Trophoblast cell (in vitro differentiated cells and primary cell): ENCODE results near the gene KBTBD7.

Experiments
- DNase-seq, 2 donors: peaks; one replicate each; pipeline ENCODE4 v3.0.0-alpha.2; 2016
- H2AFZ ChIP-seq: 2 replicates; pipeline ENCODE4 v1.6.1; 2013; ENCODE audit warnings: low read length, moderate library complexity, mild to moderate bottlenecking; ENCODE audit not compliant: insufficient read depth, poor library complexity
- H2AK5ac ChIP-seq: 2 replicates; pipeline ENCODE4 v1.6.1; 2013; ENCODE audit warnings: mild to moderate bottlenecking, low read length
- H2BK120ac ChIP-seq: 2 replicates; pipeline ENCODE4 v1.6.1; 2013; ENCODE audit warnings: low read length, mild to moderate bottlenecking, moderate library complexity; ENCODE audit not compliant: insufficient read depth, poor library complexity
- H2BK12ac ChIP-seq: 2 replicates; pipeline ENCODE4 v1.6.1; 2013; ENCODE audit warnings: mild to moderate bottlenecking, low read length, moderate library complexity
- H2BK5ac ChIP-seq: 2 replicates; pipeline ENCODE4 v1.6.1; 2013; ENCODE audit warnings: low read length, low read depth, moderate library complexity, mild to moderate bottlenecking; ENCODE audit not compliant: poor library complexity
- H3K14ac ChIP-seq: 2 replicates; pipeline ENCODE4 v1.6.1; 2013; ENCODE audit warnings: mild to moderate bottlenecking, low read length
- H3K18ac ChIP-seq: 2 replicates; pipeline ENCODE4 v1.6.1; 2013; ENCODE audit warnings: mild to moderate bottlenecking, low read length
- H3K23ac ChIP-seq: 2 replicates; pipeline ENCODE4 v1.6.1; 2013; ENCODE audit warnings: low read length
- H3K27ac ChIP-seq: 2 replicates; pipeline ENCODE4 v1.5.1; 2013; ENCODE audit warnings: low read depth, mild to moderate bottlenecking, inconsistent platforms, low read length, moderate library complexity
- H3K27me3 ChIP-seq: 2 replicates; pipeline ENCODE4 v1.6.1; 2013; ENCODE audit warnings: inconsistent platforms, mild to moderate bottlenecking, low read length, moderate library complexity; ENCODE audit not compliant: insufficient read depth
- H3K36me3 ChIP-seq, 2 experiments: 1 replicate in 1 of 2; 2 replicates in 1 of 2; pipeline ENCODE4 v1.6.1; 2013; ENCODE audit warnings: low read length in 2 of 2, mild to moderate bottlenecking in 2 of 2, moderate library complexity in 1 of 2; ENCODE audit not compliant: insufficient read depth in 2 of 2, control insufficient read depth in 1 of 2
- H3K4ac ChIP-seq: 2 replicates; pipeline ENCODE4 v1.6.1; 2013; ENCODE audit warnings: low read depth, mild to moderate bottlenecking, low read length, moderate library complexity
- H3K4me1 ChIP-seq, 2 experiments: 1 replicate in 1 of 2; 2 replicates in 1 of 2; pipeline ENCODE4 v1.6.1; 2013; ENCODE audit warnings: low read length in 2 of 2, mild to moderate bottlenecking in 2 of 2, moderate library complexity in 1 of 2; ENCODE audit not compliant: insufficient read depth in 2 of 2, control insufficient read depth in 1 of 2
- H3K4me2 ChIP-seq: 2 replicates; pipeline ENCODE4 v1.6.1; 2013; ENCODE audit warnings: inconsistent platforms, mild to moderate bottlenecking, low read length, moderate library complexity
- H3K4me3 ChIP-seq: 2 replicates; pipeline ENCODE4 v1.5.1; 2013; ENCODE audit warnings: mild to moderate bottlenecking, low read depth, low read length, inconsistent platforms
- H3K79me1 ChIP-seq: one replicate; pipeline ENCODE4 v1.6.1; 2013; ENCODE audit warnings: low read length
- H3K79me2 ChIP-seq: 2 replicates; pipeline ENCODE4 v1.6.1; 2013; ENCODE audit warnings: low read length, mild to moderate bottlenecking; ENCODE audit not compliant: control insufficient read depth, insufficient read depth, poor library complexity
- H3K9ac ChIP-seq: 2 replicates; pipeline ENCODE4 v1.6.1; 2013; ENCODE audit warnings: mild to moderate bottlenecking, low read length
- H3K9me3 ChIP-seq: 2 replicates; pipeline ENCODE4 v1.6.1; 2013; ENCODE audit warnings: low read depth, mild to moderate bottlenecking, control low read depth, inconsistent platforms, low read length; ENCODE audit not compliant: insufficient read depth
- H4K12ac ChIP-seq: 2 replicates; pipeline ENCODE4 v1.6.1; 2013; ENCODE audit warnings: low read depth, mild to moderate bottlenecking, low read length, moderate library complexity
- H4K8ac ChIP-seq: 2 replicates; pipeline ENCODE4 v1.6.1; 2013; ENCODE audit warnings: low read depth, mild to moderate bottlenecking, low read length, moderate library complexity
- H4K91ac ChIP-seq: one replicate; pipeline ENCODE4 v1.6.1; 2013; ENCODE audit warnings: low read depth, mild to moderate bottlenecking, low read length, moderate library complexity
- WGBS: extraction: QIAGEN DNeasy Blood & Tissue Kit; methylation state at CpG from one replicate; pipeline ENCODE4 v1.1.7; 2013; ENCODE audit warnings: missing lambda C conversion rate; ENCODE audit not compliant: insufficient read length, insufficient coverage; ENCODE audit errors: extremely low coverage; 5-methylcytosine and 5-hydroxymethylcytosine counted together

The KBTBD7 gene

DNA sequence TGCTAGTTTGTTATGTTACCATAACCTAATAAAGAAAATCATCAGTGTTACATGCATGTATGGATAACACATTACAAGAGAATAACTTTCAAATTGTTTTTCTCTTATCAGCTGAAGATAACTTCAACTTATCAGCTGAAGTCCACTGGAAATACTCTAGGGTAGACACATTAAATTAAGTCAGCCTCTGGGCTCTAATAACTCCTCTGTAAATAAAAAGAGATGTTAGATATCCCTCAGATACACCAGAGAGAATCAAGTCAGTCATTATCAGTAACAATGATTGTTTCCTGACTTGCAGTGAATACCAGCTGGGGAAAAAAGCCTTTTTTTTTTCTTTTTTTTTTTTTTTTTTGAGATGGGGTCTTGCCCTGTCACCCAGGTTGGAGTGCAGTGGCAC, 1.6 kb upstream of the KBTBD7 start:
- H3K27me3 ChIP-seq, result no peaks in the 10 kb centered on the region
- no peak overlapping the region for H2BK5ac ChIP-seq
- H3K14ac ChIP-seq, result no peak overlapping the region
- no peak overlapping the region for H3K27ac ChIP-seq
- no peak overlapping the region for H2BK120ac ChIP-seq
- no peaks in the 10 kb centered on the region for H3K36me3 ChIP-seq
- H3K4ac ChIP-seq, result no peak overlapping the region
- H2AFZ ChIP-seq, result no peak overlapping the region
- no peak overlapping the region for H3K23ac ChIP-seq
- H3K79me1 ChIP-seq, result peaks cover 6% of the 10 kb centered on the region
- no peak overlapping the region for H4K91ac ChIP-seq
- no peak overlapping the region for H2BK12ac ChIP-seq
- no peaks in the 10 kb centered on the region for H3K9me3 ChIP-seq
- H4K12ac ChIP-seq, result no peak overlapping the region
- H3K18ac ChIP-seq, result no peak overlapping the region
- no peak overlapping the region for H3K9ac ChIP-seq
- DNase-seq, result no peak
- H3K4me1 ChIP-seq, result peaks cover 6 to 7% of the 10 kb centered on the region in 2 experiments
- H3K79me2 ChIP-seq, result peaks cover 5% of the 10 kb centered on the region
- no peak overlapping the region for H2AK5ac ChIP-seq
- H3K4me2 ChIP-seq, result no peak overlapping the region
- H4K8ac ChIP-seq, result no peak overlapping the region
- H3K4me3 ChIP-seq, result no peak overlapping the region

DNA sequence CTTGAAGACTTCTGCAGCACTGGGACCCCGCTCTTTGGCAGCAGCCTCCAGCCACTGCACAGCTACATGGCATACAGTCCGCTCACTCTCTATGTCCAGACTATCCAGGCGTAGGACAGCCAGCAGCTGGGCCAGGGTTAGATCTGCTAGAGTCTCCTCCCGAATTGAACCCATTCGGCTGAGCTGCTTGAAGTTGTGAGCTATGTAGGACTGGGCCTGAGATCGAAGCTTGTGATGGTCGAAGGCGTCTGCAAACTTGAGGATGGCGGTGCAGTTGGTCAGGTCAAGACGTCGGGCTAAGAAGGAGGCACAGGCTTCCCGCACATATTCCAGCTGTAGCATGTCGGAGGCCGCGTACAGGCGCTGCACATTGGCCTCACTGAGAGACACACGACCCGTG, 900 bp downstream of the KBTBD7 start:
- Histone ChIP-seq H2BK120ac (no peak overlapping the region), H3K27me3 (no peaks in the 10 kb centered on the region), H3K9me3 (no peaks in the 10 kb centered on the region), H4K12ac (peak overlapping the region; percentile 75), H3K4me2 (peak overlapping the region; percentile 70), H3K4ac (no peak overlapping the region), H2AK5ac (no peak overlapping the region), H3K23ac (no peak overlapping the region), H4K8ac (peak overlapping the region; percentile 87), H3K4me1 (peaks cover 6 to 7% of the 10 kb centered on the region in 2 experiments), H2BK5ac (no peak overlapping the region), H3K9ac (no peak overlapping the region), H2AFZ (peak overlapping the region; percentile 35), H3K14ac (no peak overlapping the region), H3K18ac (peak overlapping the region; percentile 14), H3K79me2 (peaks cover 5% of the 10 kb centered on the region), H4K91ac (peak overlapping the region; percentile 65), H2BK12ac (no peak overlapping the region), H3K36me3 (no peaks in the 10 kb centered on the region), H3K79me1 (peaks cover 6% of the 10 kb centered on the region), H3K27ac (no peak overlapping the region), H3K4me3 (peak overlapping the region; percentile 76)
- no CpG with 5 or more reads among the region's 18 CpGs for WGBS
- no peak for DNase-seq

DNA sequence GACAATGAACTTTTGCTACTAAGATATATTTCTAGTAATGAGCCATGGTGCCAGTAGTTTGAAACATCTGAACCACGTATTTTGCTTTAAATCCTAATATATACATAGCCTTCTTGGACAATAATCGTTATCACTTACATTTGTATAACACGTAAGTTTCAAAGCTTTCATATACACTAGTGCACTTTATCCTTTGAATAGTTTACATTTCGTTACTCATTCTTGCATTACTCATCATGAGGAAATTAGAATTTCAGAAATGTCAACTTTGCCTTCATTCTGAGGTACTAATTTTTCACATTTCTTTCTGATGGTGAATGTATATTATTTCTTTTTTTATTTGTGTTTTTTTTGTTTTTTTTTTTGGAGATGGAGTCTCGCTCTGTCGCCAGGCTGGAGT, 5.8 kb downstream of the KBTBD7 start:
- H3K14ac ChIP-seq, result no peak overlapping the region
- H4K8ac ChIP-seq, result no peak overlapping the region
- H2AK5ac ChIP-seq, result no peak overlapping the region
- peaks cover 3% of the 10 kb centered on the region in 2 experiments for H3K4me1 ChIP-seq
- H2BK12ac ChIP-seq, result no peak overlapping the region
- H3K9ac ChIP-seq, result no peak overlapping the region
- H2BK5ac ChIP-seq, result no peak overlapping the region
- H3K9me3 ChIP-seq, result no peaks in the 10 kb centered on the region
- H4K12ac ChIP-seq, result no peak overlapping the region
- no peak overlapping the region for H3K27ac ChIP-seq
- no peak overlapping the region for H3K4me2 ChIP-seq
- H3K4ac ChIP-seq, result no peak overlapping the region
- H2BK120ac ChIP-seq, result no peak overlapping the region
- H3K79me1 ChIP-seq, result no peaks in the 10 kb centered on the region
- no peaks in the 10 kb centered on the region for H3K36me3 ChIP-seq
- peak; percentile 34 to 88 for DNase-seq
- no CpG with 5 or more reads among the region's 6 CpGs for WGBS
- H4K91ac ChIP-seq, result no peak overlapping the region
- H3K18ac ChIP-seq, result no peak overlapping the region
- H3K23ac ChIP-seq, result no peak overlapping the region
- no peaks in the 10 kb centered on the region for H3K79me2 ChIP-seq
- no peak overlapping the region for H2AFZ ChIP-seq
- no peaks in the 10 kb centered on the region for H3K27me3 ChIP-seq
- H3K4me3 ChIP-seq, result no peak overlapping the region

DNA sequence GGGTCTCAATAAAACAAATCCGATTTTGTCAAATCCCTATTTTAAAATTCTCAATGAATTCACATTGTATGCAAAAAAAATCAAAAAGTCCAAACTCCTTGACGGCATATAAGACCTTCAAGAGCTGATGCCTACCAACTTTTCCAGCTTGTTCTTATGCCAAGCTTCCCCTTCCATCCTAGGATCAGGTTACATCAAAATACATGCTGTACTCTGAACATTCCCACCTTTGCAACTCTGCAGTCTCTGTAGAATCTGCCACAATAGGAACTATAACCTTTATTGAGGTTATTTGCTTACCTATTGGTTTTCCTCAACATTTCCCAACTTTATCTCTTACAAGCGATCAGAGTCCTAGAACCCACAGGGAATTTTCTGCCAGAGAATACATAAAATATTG, 7.9 kb downstream of the KBTBD7 start:
- Histone ChIP-seq H3K27ac (no peak overlapping the region), H3K79me2 (no peaks in the 10 kb centered on the region), H2BK12ac (no peak overlapping the region), H3K18ac (no peak overlapping the region), H3K4ac (no peak overlapping the region), H3K79me1 (no peaks in the 10 kb centered on the region), H3K23ac (no peak overlapping the region), H3K4me3 (no peak overlapping the region), H2BK5ac (no peak overlapping the region), H3K9ac (no peak overlapping the region), H4K8ac (no peak overlapping the region), H2AFZ (no peak overlapping the region), H2AK5ac (no peak overlapping the region), H3K36me3 (no peaks in the 10 kb centered on the region), H2BK120ac (no peak overlapping the region), H3K4me2 (no peak overlapping the region), H3K4me1 (no peaks in the 10 kb centered on the region), H3K27me3 (no peaks in the 10 kb centered on the region), H3K9me3 (no peaks in the 10 kb centered on the region), H4K91ac (no peak overlapping the region), H3K14ac (no peak overlapping the region), H4K12ac (no peak overlapping the region)
- WGBS, result no CpG with 5 or more reads among the region's 3 CpGs
- DNase-seq, result no peak

DNA sequence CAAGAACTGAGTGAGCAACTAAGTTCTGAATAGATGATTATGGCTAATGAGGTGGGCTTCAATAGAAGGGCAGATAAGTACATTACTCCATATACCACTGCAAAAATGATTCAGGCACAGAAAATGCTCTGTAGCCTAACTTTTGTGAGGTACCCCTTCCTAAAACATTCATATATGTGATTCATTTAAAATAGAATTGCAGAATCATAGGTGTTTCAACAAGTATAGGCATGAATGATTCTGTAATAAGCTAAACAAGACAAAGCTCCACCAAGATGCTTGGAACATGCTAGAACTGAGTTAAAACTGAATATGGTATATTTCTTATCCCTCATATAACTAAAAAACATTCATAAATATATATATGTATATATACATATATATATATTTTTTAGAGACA, 12.1 kb downstream of the KBTBD7 start:
- Histone ChIP-seq H3K9me3 (no peaks in the 10 kb centered on the region), H3K79me1 (no peaks in the 10 kb centered on the region), H3K9ac (no peak overlapping the region), H3K4me1 (no peaks in the 10 kb centered on the region), H3K23ac (no peak overlapping the region), H4K12ac (no peak overlapping the region), H2AK5ac (no peak overlapping the region), H2AFZ (no peak overlapping the region), H3K36me3 (no peaks in the 10 kb centered on the region), H3K79me2 (no peaks in the 10 kb centered on the region), H4K91ac (no peak overlapping the region), H2BK5ac (no peak overlapping the region), H3K4me2 (no peak overlapping the region), H3K4me3 (no peak overlapping the region), H3K14ac (no peak overlapping the region), H3K27ac (no peak overlapping the region), H2BK12ac (no peak overlapping the region), H2BK120ac (no peak overlapping the region), H4K8ac (no peak overlapping the region), H3K18ac (no peak overlapping the region), H3K27me3 (no peaks in the 10 kb centered on the region), H3K4ac (no peak overlapping the region)
- DNase-seq, result no peak
